ENCODE results near the gene ATG4D. TPM values are rescaled to one million over a fixed set of nuclear protein-coding genes. Genes with fewer than 3 reads are reported as not detected.
A peak's percentile ranks its signal among the peaks of the same experiment; 100 is the strongest.

The ATG4D gene
- total and polyA plus RNA-seq, 10 of the 15 experiments (the other 5 are each of a cell fraction or from before 2014, with no cell fraction given): 0.39 to 28.7 (median 13.4) TPM

DNA sequence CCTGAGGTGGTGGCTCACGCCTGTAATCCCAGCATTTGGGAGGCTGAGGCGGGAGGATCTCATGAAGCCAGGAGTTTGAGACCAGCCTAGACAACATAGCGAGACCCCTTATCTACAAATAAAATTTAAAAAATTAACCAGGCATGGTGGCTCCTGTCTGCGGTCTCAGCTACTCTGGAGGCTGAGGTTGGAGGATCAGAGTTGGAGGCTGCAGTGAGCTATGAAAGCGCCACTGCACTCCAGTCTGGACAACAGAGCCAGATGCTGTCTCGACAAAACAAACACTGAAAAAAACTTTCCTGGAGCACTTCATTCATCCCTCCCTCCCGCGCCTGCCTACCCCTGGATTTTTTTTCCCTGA, 665 bp upstream of the ATG4D start:
- Histone ChIP-seq H3K4me1 (ENCODE audit: control insufficient read depth, insufficient read depth, low read length) (peaks cover 11% of the 10 kb centered on the region), H4K20me1 (ENCODE audit: control insufficient read depth, insufficient read depth) (no peaks in the 10 kb centered on the region), H3K4me3 (peak overlapping the region; percentile 93; the same call in 1 of the 2 replicates), H3K27me3 (replicated peaks in 1 of 2; ENCODE audit: control insufficient read depth in 2 of 2, insufficient read depth in 2 of 2, low read length in 1 of 2) (peaks cover 0 to 4% of the 10 kb centered on the region in 2 experiments; a peak in 1 of 4 replicates), H3K9ac (ENCODE audit: control insufficient read depth, insufficient read depth, low read length) (no peak overlapping the region), H3K36me3 (ENCODE audit: control insufficient read depth in 2 of 2, insufficient read depth in 2 of 2, low read length in 1 of 2) (peaks cover 0 to 1% of the 10 kb centered on the region in 2 experiments; a peak in 2 of 4 replicates), H3K9me3 (replicated peaks; ENCODE audit: control insufficient read depth, insufficient read depth, low read length) (no peaks in the 10 kb centered on the region), H3K27ac (ENCODE audit: control insufficient read depth, insufficient read depth) (no peak overlapping the region), H3K79me2 (ENCODE audit: control insufficient read depth, insufficient read depth, low read length) (peaks cover 11% of the 10 kb centered on the region), H2AFZ (ENCODE audit: control insufficient read depth, low read depth, low read length) (no peak overlapping the region), H3K4me2 (ENCODE audit: control insufficient read depth, insufficient read depth) (peak overlapping the region; percentile 93)
- ChIA-PET RAD21 (ENCODE audit: unreplicated experiment) (interaction anchor here (0.7 to 3.1 kb wide), 7 partner anchors 10 to 128 kb away, joined by 3 to 16 read pairs (median 4); partner anchors contain the start of gene CDKN2D), SMC1A (ENCODE audit: uncharacterized antibody, unreplicated experiment) (interaction anchor here (0.8 to 1.7 kb wide), 5 partner anchors 24 to 157 kb away, joined by 3 to 7 read pairs (median 4); no protein-coding TSS in a partner anchor), POLR2A (interaction anchor here (0.7 to 2.5 kb wide), 6 partner anchors 9 to 157 kb away, joined by 3 to 6 read pairs (median 4); no protein-coding TSS in a partner anchor), CTCF (interaction anchor here (0.8 to 3.4 kb wide), 9 partner anchors 26 to 174 kb away, joined by 3 to 35 read pairs (median 7); partner anchors contain the start of genes CDC37, CDKN2D, DNM2 and QTRT1)
- FAIRE-seq (peak; percentile 27), ATAC-seq (no peak), DNase-seq (ENCODE audit: low read depth, low spot score) (no peak)
- 66% methylated on average over 8 of the region's 8 CpGs for WGBS (ENCODE audit: insufficient coverage, insufficient replicate concordance, low lambda C conversion rate, missing lambda C conversion rate)
- BruUV-seq (replicated peaks): no TSS peak
- TF ChIP-seq TBL1XR1 (IDR thresholded peaks at IDR 0.05; ENCODE audit: low read depth, low read length): no peak
- 0 out of 2 replicates have a peak, but pooled peaks have one; percentile 33 for TF ChIP-seq SMARCA5 (IDR thresholded peaks at IDR 0.05)
- no peak for TF ChIP-seq IKZF2 (IDR thresholded peaks at IDR 0.05)
- TF ChIP-seq STAT1 (conservative IDR thresholded peaks at IDR 0.05): no peak
- in situ Hi-C loops (cut with MboI): no loop called here
- intact Hi-C loops (cut with micrococcal nuclease; ENCODE audit: unreplicated experiment): loop anchor here (1.0 kb wide), 1 partner anchor 23 kb away; the partner anchor contains the start of gene KRI1

DNA sequence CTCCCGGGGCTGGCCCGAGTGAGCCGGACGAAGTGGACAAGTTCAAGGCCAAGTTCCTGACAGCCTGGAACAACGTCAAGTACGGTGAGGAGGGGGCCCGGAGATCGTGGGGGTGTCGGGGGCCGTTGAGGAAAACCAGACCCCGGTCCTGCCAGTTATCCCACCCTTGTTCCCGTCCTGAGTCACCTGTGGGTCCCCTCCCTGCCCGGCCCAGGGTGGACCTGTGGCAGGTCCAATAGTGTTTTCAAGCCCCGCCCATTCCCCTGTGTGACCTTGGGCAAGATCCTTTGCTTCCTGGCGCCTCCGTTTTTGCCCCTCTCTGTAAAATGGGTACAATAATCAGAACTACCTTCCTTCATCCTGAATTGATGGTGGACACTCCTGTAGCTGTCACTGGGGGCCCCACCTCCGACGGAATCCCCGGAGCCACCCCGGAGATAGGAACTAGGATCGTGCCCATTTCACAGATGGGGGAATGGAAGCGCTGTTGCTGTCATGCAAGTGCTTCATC, 593 bp downstream of the ATG4D start:
- Histone ChIP-seq H3K9me3 (replicated peaks; ENCODE audit: control insufficient read depth, insufficient read depth, low read length) (no peaks in the 10 kb centered on the region), H3K27me3 (replicated peaks in 1 of 2; ENCODE audit: control insufficient read depth in 2 of 2, insufficient read depth in 2 of 2, low read length in 1 of 2) (peaks cover 0 to 1% of the 10 kb centered on the region in 2 experiments; a peak in 1 of 4 replicates), H4K20me1 (ENCODE audit: control insufficient read depth, insufficient read depth) (no peaks in the 10 kb centered on the region), H2AFZ (ENCODE audit: control insufficient read depth, low read depth, low read length) (peak overlapping the region; percentile 86), H3K4me2 (ENCODE audit: control insufficient read depth, insufficient read depth) (peak overlapping the region; percentile 100), H3K9ac (ENCODE audit: control insufficient read depth, insufficient read depth, low read length) (peak overlapping the region; percentile 97), H3K79me2 (ENCODE audit: control insufficient read depth, insufficient read depth, low read length) (peaks cover 11% of the 10 kb centered on the region), H3K4me1 (ENCODE audit: control insufficient read depth, insufficient read depth, low read length) (peaks cover 11% of the 10 kb centered on the region), H3K4me3 (peak overlapping the region; percentile 93), H3K36me3 (ENCODE audit: control insufficient read depth in 2 of 2, insufficient read depth in 2 of 2, low read length in 1 of 2) (peaks cover 0 to 1% of the 10 kb centered on the region in 2 experiments; a peak in 2 of 4 replicates), H3K27ac (ENCODE audit: control insufficient read depth, insufficient read depth) (peak overlapping the region; percentile 83)
- ATAC-seq (peak; percentile 52), DNase-seq (ENCODE audit: low read depth, low spot score) (no peak), FAIRE-seq (no peak)
- SMC1A ChIA-PET (ENCODE audit: uncharacterized antibody, unreplicated experiment): no interaction called here
- in situ Hi-C loops (cut with MboI): no loop called here
- 13% methylated on average over 22 of the region's 22 CpGs for WGBS (ENCODE audit: insufficient coverage, insufficient replicate concordance, low lambda C conversion rate, missing lambda C conversion rate)
- RAD21 ChIA-PET (ENCODE audit: unreplicated experiment): no interaction called here
- no TSS peak for BruUV-seq (replicated peaks)
- intact Hi-C loops (cut with micrococcal nuclease; ENCODE audit: unreplicated experiment): no loop called here
- CTCF ChIA-PET: interaction anchor here (1.1 kb wide), 1 partner anchor 99 kb away, joined by 3 read pairs; no protein-coding TSS in a partner anchor
- POLR2A ChIA-PET: interaction anchor here (0.5 to 2.5 kb wide), 5 partner anchors 9 to 527 kb away, joined by 3 to 7 read pairs (median 6); no protein-coding TSS in a partner anchor
- TF ChIP-seq JUND (IDR thresholded peaks at IDR 0.05; ENCODE audit: low read depth, low read length): no peak
- TF ChIP-seq ASH2L (IDR thresholded peaks at IDR 0.05; ENCODE audit: borderline replicate concordance, low read depth): no peak
- peak; percentile 86; the same call in 1 of the 2 replicates for TF ChIP-seq ESRRA (IDR thresholded peaks at IDR 0.05; ENCODE audit: low read length)
- no peak for TF ChIP-seq CREM (IDR thresholded peaks at IDR 0.05; ENCODE audit: low read depth)
- TF ChIP-seq POU2F2 (IDR thresholded peaks at IDR 0.05; ENCODE audit: borderline replicate concordance, low read depth, low read length): no peak
- TF ChIP-seq IKZF2 (IDR thresholded peaks at IDR 0.05): no peak
- no peak for TF ChIP-seq HCFC1 (IDR thresholded peaks at IDR 0.05; ENCODE audit: low read length)
- no peak for TF ChIP-seq ZNF217 (IDR thresholded peaks at IDR 0.05)
- TF ChIP-seq, protein P1, sequence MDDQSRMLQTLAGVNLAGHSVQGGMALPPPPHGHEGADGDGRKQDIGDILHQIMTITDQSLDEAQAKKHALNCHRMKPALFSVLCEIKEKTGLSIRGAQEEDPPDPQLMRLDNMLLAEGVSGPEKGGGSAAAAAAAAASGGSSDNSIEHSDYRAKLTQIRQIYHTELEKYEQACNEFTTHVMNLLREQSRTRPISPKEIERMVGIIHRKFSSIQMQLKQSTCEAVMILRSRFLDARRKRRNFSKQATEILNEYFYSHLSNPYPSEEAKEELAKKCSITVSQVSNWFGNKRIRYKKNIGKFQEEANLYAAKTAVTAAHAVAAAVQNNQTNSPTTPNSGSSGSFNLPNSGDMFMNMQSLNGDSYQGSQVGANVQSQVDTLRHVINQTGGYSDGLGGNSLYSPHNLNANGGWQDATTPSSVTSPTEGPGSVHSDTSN (IDR thresholded peaks at IDR 0.05; ENCODE audit: insufficient replicate concordance, low read depth, low read length): no peak
- TF ChIP-seq, protein P2, sequence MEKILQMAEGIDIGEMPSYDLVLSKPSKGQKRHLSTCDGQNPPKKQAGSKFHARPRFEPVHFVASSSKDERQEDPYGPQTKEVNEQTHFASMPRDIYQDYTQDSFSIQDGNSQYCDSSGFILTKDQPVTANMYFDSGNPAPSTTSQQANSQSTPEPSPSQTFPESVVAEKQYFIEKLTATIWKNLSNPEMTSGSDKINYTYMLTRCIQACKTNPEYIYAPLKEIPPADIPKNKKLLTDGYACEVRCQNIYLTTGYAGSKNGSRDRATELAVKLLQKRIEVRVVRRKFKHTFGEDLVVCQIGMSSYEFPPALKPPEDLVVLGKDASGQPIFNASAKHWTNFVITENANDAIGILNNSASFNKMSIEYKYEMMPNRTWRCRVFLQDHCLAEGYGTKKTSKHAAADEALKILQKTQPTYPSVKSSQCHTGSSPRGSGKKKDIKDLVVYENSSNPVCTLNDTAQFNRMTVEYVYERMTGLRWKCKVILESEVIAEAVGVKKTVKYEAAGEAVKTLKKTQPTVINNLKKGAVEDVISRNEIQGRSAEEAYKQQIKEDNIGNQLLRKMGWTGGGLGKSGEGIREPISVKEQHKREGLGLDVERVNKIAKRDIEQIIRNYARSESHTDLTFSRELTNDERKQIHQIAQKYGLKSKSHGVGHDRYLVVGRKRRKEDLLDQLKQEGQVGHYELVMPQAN (conservative IDR thresholded peaks at IDR 0.05): 0 out of 2 replicates have a peak, but pooled peaks have one; percentile 10

All from GM12878 (cell line).